RWPE2 (cell line): ENCODE results near the gene ZNF785.

Experiments
- ATAC-seq: fragments of 200-7000 bp; cut with Tn5 transposase; 3 replicates; pipeline ENCODE4 v1.9.1; 2021; ENCODE audit warnings: low read depth
- DNase-seq: peaks from one replicate; pipeline ENCODE4 v3.0.0-alpha.2; 2020; ENCODE audit warnings: low spot score
- H3K27ac ChIP-seq: fragments of 450-650 bp; 2 replicates; pipeline ENCODE4 v1.5.1; 2017; ENCODE audit warnings: mild to moderate bottlenecking; ENCODE audit not compliant: poor library complexity, severe bottlenecking
- H3K27me3 ChIP-seq: fragments of 250-450 bp; sonication (Bioruptor Pico); 2 replicates; pipeline ENCODE4 v1.5.1; 2021; ENCODE audit warnings: mild to moderate bottlenecking, moderate library complexity; ENCODE audit not compliant: insufficient read depth, poor library complexity, severe bottlenecking
- H3K36me3 ChIP-seq: fragments of 250-450 bp; sonication (Bioruptor Pico); 2 replicates; pipeline ENCODE4 v1.5.1; 2020; ENCODE audit warnings: low read depth, mild to moderate bottlenecking, moderate library complexity
- H3K4me1 ChIP-seq: fragments of 250-450 bp; sonication (Bioruptor Pico); 2 replicates; pipeline ENCODE4 v1.5.1; 2021; ENCODE audit warnings: mild to moderate bottlenecking, moderate library complexity; ENCODE audit not compliant: insufficient read depth, poor library complexity, severe bottlenecking
- H3K4me3 ChIP-seq: fragments of 250-450 bp; sonication (Bioruptor Pico); 2 replicates; pipeline ENCODE4 v1.5.1; 2021; ENCODE audit warnings: mild to moderate bottlenecking, moderate library complexity; ENCODE audit not compliant: severe bottlenecking
- H3K9me3 ChIP-seq: fragments of 250-450 bp; sonication (Bioruptor Pico); 2 replicates; pipeline ENCODE4 v1.5.1; 2021; ENCODE audit warnings: mild to moderate bottlenecking, moderate library complexity; ENCODE audit not compliant: severe bottlenecking
- CTCF ChIP-seq: fragments of 450-650 bp; IDR thresholded peaks from one replicate; pipeline ENCODE4 v1.5.1; 2017; ENCODE audit warnings: mild to moderate bottlenecking, moderate library complexity; ENCODE audit not compliant: poor library complexity, severe bottlenecking

Gene ZNF785

DNA sequence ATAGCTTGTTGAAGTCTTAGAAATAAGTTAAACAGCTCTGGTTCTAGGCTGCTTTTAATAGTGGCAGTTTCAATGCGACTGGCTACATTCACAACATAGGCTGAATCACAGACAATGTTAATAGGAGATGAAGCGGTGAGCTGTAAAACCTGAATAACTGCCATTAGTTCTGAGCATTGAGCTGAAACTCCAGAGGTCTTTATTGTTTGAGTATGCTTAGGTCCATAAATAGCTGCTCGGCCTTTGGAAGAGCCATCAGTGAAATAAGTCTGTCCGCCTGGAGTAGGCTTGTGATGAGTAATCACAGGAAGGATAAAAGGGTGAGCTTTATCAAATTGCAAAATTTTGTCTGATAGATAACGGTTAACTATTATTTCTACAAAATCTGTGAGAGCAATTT, 34.1 kb upstream of the ZNF785 start:
- peaks cover 8% of the 10 kb centered on the region for H3K4me1 ChIP-seq
- ATAC-seq (no peak), DNase-seq (no peak)
- H3K4me3 ChIP-seq: no peak overlapping the region
- H3K27ac ChIP-seq: no peak overlapping the region
- no peaks in the 10 kb centered on the region for H3K9me3 ChIP-seq
- H3K27me3 ChIP-seq: no peaks in the 10 kb centered on the region
- TF ChIP-seq CTCF: no peak
- H3K36me3 ChIP-seq: no peaks in the 10 kb centered on the region

GRCh38 chr16:30619202-30619601, 33.7 kb upstream of the ZNF785 start:
- TF ChIP-seq CTCF: no peak
- no peaks in the 10 kb centered on the region for H3K9me3 ChIP-seq
- no peaks in the 10 kb centered on the region for H3K36me3 ChIP-seq
- H3K4me3 ChIP-seq: no peak overlapping the region
- no peak overlapping the region for H3K27ac ChIP-seq
- H3K4me1 ChIP-seq: peaks cover 8% of the 10 kb centered on the region
- DNase-seq: no peak
- no peak for ATAC-seq
- H3K27me3 ChIP-seq: no peaks in the 10 kb centered on the region

GRCh38 chr16:30615358-30616091, 30.0 kb upstream of the ZNF785 start:
- H3K27me3 ChIP-seq: no peaks in the 10 kb centered on the region
- ATAC-seq (no peak), DNase-seq (no peak)
- no peaks in the 10 kb centered on the region for H3K9me3 ChIP-seq
- no peak overlapping the region for H3K4me3 ChIP-seq
- no peaks in the 10 kb centered on the region for H3K36me3 ChIP-seq
- H3K27ac ChIP-seq: no peak overlapping the region
- no peak for TF ChIP-seq CTCF
- peaks cover 2% of the 10 kb centered on the region for H3K4me1 ChIP-seq

- Histone ChIP-seq H3K4me3 (peak within 1 kb of the TSS; percentile 90), H3K27me3 (no peaks in the 10 kb centered on the region), H3K27ac (peak within 1 kb of the TSS; percentile 67), H3K9me3 (no peaks in the 10 kb centered on the region), H3K36me3 (peaks cover 29% of the 10 kb centered on the region), H3K4me1 (peaks cover 2% of the 10 kb centered on the region)
- TF ChIP-seq CTCF: no peak
- peak; percentile 86 for DNase-seq
- peak; percentile 91 for ATAC-seq
Measured at GRCh38 chr16:30609926-30610839, 24.7 kb upstream of the ZNF785 start, which contains the start of gene ZNF689. ZNF689 (minus strand) TSS chr16:30610389; CDS start chr16:30610041, 348 bp downstream.
